AG09309 (cell line): ENCODE data around the gene ERFL.

Experiments
- DNase-seq: peaks from one replicate; pipeline ENCODE4 v3.0.0-alpha.2; 2010; ENCODE audit warnings: low read depth
- H3K4me3 ChIP-seq: 2 replicates; pipeline ENCODE4 v1.5.1; 2011; ENCODE audit warnings: mild to moderate bottlenecking, low read depth, low read length, moderate library complexity; ENCODE audit not compliant: control insufficient read depth
- TF ChIP-seq, protein P1 (sequence below): IDR thresholded peaks from 2 replicates; pipeline ENCODE4 v1.5.1; 2011; ENCODE audit warnings: mild to moderate bottlenecking, low read depth, low read length, inconsistent platforms; ENCODE audit not compliant: insufficient read depth, control insufficient read depth; ENCODE audit errors: missing control alignments

Gene ERFL

DNA sequence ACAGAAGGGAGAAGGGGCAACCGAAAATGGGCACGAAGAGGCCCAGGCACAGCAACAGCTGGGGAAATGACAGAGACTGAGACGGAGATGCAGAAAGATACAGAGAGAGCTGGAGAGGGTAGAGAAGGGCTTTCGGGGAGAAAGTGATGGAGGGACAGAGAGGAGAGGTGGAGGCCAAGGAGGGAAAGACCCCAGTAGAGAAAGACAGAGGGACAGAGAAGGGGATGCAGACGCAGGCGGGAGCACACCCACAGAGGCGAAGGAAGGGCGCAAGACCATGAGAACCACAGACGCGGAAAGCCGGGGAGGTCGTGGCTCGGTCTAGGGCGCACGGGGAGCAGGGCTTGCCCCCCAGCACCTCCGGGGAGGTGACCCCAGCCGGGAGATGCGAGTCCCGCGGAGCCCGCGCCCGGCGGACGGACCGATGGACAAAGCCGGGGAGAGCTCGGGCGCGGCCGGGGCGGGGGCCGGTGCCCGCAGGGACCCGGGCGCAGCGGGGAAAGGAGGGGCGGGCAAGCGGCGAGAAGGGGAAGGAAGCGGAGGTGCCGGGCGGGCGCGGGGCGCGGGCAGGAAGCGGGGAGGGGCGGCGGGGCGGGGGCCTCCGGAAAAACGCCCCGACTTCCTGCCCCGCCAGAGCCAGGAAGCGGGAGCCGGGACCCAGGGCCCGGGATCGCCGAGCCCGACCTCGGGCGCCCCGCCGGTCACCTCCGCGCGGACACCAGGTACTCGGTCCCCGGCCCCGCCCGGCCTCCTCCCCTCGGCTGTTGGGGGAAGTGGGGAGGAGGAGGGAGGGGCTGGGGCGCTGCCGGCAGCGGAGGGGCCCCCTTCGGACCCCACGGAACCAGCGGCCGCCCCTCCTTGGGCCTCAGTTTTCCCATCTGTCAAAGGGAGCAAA lies 45.4 kb downstream of the ERFL start, which contains the start of gene ARHGEF1:
ARHGEF1 (plus strand) TSS at position 617 of the 895 bp plus-strand sequence. CDS start 4,899 bp downstream, outside the sequence.
- DNase-seq: no peak
- H3K4me3 ChIP-seq: peak within 1 kb of the TSS; percentile 90
- TF ChIP-seq, protein P1, sequence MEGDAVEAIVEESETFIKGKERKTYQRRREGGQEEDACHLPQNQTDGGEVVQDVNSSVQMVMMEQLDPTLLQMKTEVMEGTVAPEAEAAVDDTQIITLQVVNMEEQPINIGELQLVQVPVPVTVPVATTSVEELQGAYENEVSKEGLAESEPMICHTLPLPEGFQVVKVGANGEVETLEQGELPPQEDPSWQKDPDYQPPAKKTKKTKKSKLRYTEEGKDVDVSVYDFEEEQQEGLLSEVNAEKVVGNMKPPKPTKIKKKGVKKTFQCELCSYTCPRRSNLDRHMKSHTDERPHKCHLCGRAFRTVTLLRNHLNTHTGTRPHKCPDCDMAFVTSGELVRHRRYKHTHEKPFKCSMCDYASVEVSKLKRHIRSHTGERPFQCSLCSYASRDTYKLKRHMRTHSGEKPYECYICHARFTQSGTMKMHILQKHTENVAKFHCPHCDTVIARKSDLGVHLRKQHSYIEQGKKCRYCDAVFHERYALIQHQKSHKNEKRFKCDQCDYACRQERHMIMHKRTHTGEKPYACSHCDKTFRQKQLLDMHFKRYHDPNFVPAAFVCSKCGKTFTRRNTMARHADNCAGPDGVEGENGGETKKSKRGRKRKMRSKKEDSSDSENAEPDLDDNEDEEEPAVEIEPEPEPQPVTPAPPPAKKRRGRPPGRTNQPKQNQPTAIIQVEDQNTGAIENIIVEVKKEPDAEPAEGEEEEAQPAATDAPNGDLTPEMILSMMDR: no peak

- DNase-seq: no peak
- TF ChIP-seq, protein P1: no peak
- H3K4me3 ChIP-seq: no peak overlapping the region
Measured at GRCh38 chr19:41880329-41880708, 47.9 kb downstream of the ERFL start.

- no peak overlapping the region for H3K4me3 ChIP-seq
- no peak for DNase-seq
- TF ChIP-seq, protein P1: no peak
Measured at GRCh38 chr19:41879670-41880328, 48.5 kb downstream of the ERFL start.

DNA sequence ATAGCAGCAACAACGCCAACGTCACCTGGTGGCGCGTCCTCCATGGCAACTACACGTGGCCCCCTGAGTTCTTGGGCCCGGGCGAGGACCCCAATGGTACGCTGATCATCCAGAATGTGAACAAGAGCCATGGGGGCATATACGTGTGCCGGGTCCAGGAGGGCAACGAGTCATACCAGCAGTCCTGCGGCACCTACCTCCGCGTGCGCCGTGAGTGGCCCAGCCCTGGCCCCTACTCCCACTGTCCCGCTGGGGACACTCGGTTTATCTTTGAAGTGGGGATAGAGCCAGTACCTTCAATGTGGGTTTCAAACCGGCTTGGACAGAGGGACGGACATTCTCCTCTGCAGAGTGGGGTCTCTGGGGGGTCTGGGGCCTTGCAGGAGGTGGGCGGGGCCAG lies 49.2 kb downstream of the ERFL start:
- DNase-seq: no peak
- TF ChIP-seq, protein P1: no peak
- no peak overlapping the region for H3K4me3 ChIP-seq

- DNase-seq: no peak
- TF ChIP-seq, protein P1: no peak
- no peak overlapping the region for H3K4me3 ChIP-seq
Measured at GRCh38 chr19:41877916-41878905, 50.0 kb downstream of the ERFL start.
